Gastroesophageal sphincter (tissue), 3 donors: ENCODE data around the gene ARHGAP24.

Experiments used
- CTCF ChIP-seq, 4 experiments: fragments of 200-600 bp in 2 of 4; fragments of 450-650 bp in 2 of 4; sonication (generic) in 1 of 4; IDR thresholded peaks; one replicate each; pipeline ENCODE4 v1.5.1; 2017 to 2019; ENCODE audit warnings: antibody characterized with exemption in 4 of 4, mild to moderate bottlenecking in 2 of 4, moderate library complexity in 2 of 4
- EP300 ChIP-seq: sonication (generic); formaldehyde crosslinking; IDR thresholded peaks from one replicate; pipeline ENCODE4 v1.6.1; 2017; ENCODE audit warnings: antibody characterized with exemption, mild to moderate bottlenecking

- no peak for TF ChIP-seq EP300
- TF ChIP-seq CTCF (IDR thresholded peaks at IDR 0.05), result no peak
These were observed 201.1 kb downstream of the ARHGAP24 start for GRCh38 chr4:85676050-85676425.
